Natural killer cell treated with Interleukin-12 subunit alpha and Interleukin-12 subunit beta and Interleukin-15 and Interleukin-18, amount 100 ng/mL, for 72 hours (primary cell): ENCODE data around the gene GNRHR. TPM values are rescaled to one million over a fixed set of nuclear protein-coding genes. Genes with fewer than 3 reads are reported as not detected.
"Not testable (repeated sequence)": the region's sequence is repeated elsewhere in the genome, so short reads cannot be mapped to it uniquely, and the experiment has no call there.

Experiments
- ATAC-seq, 2 donors: fragments of 150-1000 bp; cut with Tn5 transposase in 1 of 2; sonication (Bioruptor Pico), chemical (Tn5 transposase) in 1 of 2; 2 replicates each; pipeline ENCODE4 v1.10.0; 2021
- DNase-seq: peaks from one replicate; pipeline ENCODE4 v3.0.0; 2022; ENCODE audit warnings: low spot score
- H3K27ac Mint-ChIP-seq, 2 donors: 1 replicate in 1 of 2; 2 replicates in 1 of 2; pipeline ENCODE4 v1.8.0; 2022; ENCODE audit warnings: mixed read lengths in 2 of 2, mild to moderate bottlenecking in 1 of 2, moderate library complexity in 1 of 2
- H3K27me3 Mint-ChIP-seq, 2 donors: 1 replicate in 1 of 2; 2 replicates in 1 of 2; pipeline ENCODE4 v1.8.0; 2022; ENCODE audit warnings: mixed read lengths in 2 of 2
- H3K36me3 Mint-ChIP-seq: one replicate; pipeline ENCODE4 v1.8.0; 2022; ENCODE audit warnings: mixed read lengths
- H3K4me1 Mint-ChIP-seq, 2 donors: 1 replicate in 1 of 2; 2 replicates in 1 of 2; pipeline ENCODE4 v1.8.0; 2022; ENCODE audit warnings: low read depth in 2 of 2, mixed read lengths in 2 of 2, mild to moderate bottlenecking in 1 of 2
- H3K4me3 Mint-ChIP-seq: one replicate; pipeline ENCODE4 v1.8.0; 2022; ENCODE audit warnings: mixed read lengths
- H3K9me3 Mint-ChIP-seq: 2 replicates; pipeline ENCODE4 v1.8.0; 2022; ENCODE audit warnings: mixed read lengths
- total RNA-seq, 2 donors: library from RNA; stranded (reverse); gene quantifications; one replicate each; pipeline ENCODE4 v1.2.3, GENCODE V29; 2022

The GNRHR gene
- total RNA-seq, 2 donors from 2014 or later = not detected

DNA sequence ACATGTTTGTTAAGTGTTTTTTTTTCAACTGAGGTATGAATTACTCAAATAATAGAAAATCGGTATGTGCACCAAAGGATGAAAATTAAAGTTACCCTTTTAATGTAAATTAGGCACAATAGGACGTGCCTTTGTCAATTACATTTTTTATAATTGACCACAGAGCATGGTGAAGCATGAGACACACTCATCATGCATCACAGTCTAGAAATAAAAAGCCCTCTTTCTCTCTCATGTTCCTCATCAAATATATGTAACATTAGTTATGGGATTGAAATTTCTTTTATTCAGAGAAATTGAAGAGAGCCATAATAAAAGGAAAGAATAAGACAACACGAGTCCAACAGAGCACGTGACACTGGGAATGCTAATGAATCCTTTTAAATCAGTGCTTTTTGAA is 3.5 kb downstream of the GNRHR start:
- Mint-ChIP-seq H3K9me3 (no peaks in the 10 kb centered on the region), H3K4me1 (peaks cover 0 to 3% of the 10 kb centered on the region in 2 donors), H3K36me3 (no peaks in the 10 kb centered on the region), H3K4me3 (no peak overlapping the region), H3K27me3 (no peaks in the 10 kb centered on the region), H3K27ac (no peak overlapping the region)
- no peak for DNase-seq
- ATAC-seq = no peak

DNA sequence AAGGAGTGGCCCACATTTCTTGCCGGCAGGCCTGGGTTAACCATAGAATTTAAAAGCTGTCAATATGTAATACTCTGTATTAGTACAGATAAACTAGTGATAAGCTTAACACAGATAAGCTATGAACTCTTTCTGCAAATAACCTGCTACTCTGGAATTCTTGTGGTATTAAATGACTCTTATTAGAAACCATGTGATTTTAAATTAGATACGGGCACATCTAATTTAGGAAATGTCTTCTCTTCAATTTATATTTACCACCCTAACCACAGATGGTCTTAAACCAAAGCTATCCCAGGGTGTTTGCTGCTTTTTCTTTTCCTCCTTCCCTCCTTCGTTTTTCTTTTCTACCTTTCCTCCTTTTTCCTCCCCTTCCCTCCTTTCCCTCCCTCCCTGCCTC is 4.9 kb downstream of the GNRHR start:
- Mint-ChIP-seq H3K4me3 (no peak overlapping the region), H3K9me3 (no peaks in the 10 kb centered on the region), H3K27ac (no peak overlapping the region), H3K36me3 (no peaks in the 10 kb centered on the region), H3K27me3 (no peaks in the 10 kb centered on the region), H3K4me1 (peaks cover 0 to 3% of the 10 kb centered on the region in 2 donors)
- DNase-seq = no peak
- ATAC-seq = no peak

DNA sequence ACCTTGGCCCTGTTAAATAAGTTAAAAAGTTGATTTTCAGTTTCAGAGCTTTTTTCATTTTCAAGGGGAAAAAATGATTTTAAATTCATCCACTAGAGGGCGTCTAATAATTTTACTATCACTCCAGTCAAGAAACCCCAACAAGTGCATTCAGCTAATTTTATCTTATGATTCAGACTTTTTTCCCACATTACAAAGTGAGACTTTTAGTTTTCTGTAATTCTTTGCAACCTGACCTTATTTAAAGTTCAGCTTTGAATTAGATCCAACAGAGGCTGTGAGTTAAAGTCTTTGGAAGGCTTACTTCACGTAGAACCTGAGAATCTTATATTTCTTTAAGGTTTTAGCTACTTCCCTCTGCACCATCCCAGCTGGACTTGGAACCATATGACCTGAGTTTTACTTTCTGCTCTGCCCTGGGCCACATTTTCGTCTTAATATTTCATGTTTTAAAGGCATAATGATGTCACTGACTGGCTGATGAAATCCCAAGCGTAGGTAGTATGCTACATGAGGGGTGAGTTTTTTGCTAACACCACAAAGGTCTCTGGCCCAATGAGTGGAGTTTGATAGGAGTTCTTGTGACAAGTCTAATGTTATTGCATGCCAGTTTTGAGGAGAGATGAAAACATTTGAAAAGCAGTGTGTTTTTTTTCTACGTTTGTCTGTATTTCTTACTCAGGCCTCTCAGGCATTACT is 7.2 kb downstream of the GNRHR start:
- no peak overlapping the region for H3K27ac Mint-ChIP-seq
- no peaks in the 10 kb centered on the region for H3K27me3 Mint-ChIP-seq
- H3K9me3 Mint-ChIP-seq = no peaks in the 10 kb centered on the region
- H3K36me3 Mint-ChIP-seq = no peaks in the 10 kb centered on the region
- ATAC-seq (no peak), DNase-seq (no peak)
- peaks cover 0 to 3% of the 10 kb centered on the region in 2 donors for H3K4me1 Mint-ChIP-seq
- no peak overlapping the region for H3K4me3 Mint-ChIP-seq

DNA sequence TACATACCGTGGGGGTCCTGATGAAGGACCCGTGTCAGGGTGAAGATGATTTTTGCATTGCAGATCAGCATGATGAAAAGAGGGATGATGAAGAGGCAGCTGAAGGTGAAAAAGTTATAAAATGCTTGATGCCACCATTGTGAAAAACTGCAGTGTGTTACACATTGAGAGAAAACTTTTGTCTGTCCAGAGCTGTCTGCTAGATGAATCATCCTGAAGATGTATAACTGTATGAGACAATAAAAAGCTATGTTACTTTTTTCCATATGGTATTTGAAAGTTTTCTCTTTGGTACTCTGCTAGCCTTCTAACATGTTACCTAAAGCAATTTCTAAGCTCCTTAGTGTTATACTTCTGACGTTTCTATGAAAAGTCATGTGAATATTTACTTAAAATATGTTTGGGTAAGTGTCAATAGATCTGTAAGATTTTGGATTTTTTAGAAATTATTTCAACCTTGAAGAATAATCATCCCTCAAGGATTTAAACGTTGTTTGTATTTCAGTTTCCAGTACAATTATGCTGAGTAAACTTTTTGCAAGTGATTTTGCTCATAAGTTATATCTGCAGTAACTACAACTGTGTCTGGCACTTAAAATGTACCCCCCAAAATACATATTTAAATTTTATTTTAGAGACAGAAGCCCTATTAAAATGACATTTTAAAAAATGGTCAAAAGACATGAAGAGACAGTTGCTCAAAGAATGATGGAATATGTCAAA is 9.5 kb downstream of the GNRHR start:
- Mint-ChIP-seq H3K9me3 (no peaks in the 10 kb centered on the region), H3K27ac (no peak overlapping the region), H3K36me3 (no peaks in the 10 kb centered on the region), H3K4me1 (peaks cover 0 to 3% of the 10 kb centered on the region in 2 donors), H3K4me3 (no peak overlapping the region), H3K27me3 (no peaks in the 10 kb centered on the region)
- DNase-seq = no peak
- no peak for ATAC-seq

DNA sequence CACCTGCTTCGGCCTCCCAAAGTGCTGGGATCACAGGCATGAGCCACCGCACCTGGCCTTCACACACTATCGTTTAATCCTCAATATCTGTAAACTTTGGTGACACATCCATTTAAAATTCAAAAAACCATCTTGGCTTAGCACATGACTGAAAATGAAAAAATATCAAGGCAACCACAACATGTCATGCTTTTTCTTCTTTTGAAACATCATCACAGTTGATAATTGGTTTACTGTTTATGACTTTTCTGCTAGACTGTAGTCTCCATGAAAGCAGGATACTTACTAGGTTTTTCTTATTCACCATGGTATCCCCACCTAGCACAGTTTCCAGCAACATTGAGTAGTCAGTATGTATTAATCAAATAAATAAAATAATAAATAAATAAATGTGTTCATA is 11.0 kb downstream of the GNRHR start:
- no peak for ATAC-seq
- no peak overlapping the region for H3K4me3 Mint-ChIP-seq
- H3K36me3 Mint-ChIP-seq = no peaks in the 10 kb centered on the region
- no peak for DNase-seq
- no peaks in the 10 kb centered on the region for H3K27me3 Mint-ChIP-seq
- H3K9me3 Mint-ChIP-seq = no peaks in the 10 kb centered on the region
- H3K27ac Mint-ChIP-seq = no peak overlapping the region
- H3K4me1 Mint-ChIP-seq = peaks cover 0 to 3% of the 10 kb centered on the region in 2 donors

DNA sequence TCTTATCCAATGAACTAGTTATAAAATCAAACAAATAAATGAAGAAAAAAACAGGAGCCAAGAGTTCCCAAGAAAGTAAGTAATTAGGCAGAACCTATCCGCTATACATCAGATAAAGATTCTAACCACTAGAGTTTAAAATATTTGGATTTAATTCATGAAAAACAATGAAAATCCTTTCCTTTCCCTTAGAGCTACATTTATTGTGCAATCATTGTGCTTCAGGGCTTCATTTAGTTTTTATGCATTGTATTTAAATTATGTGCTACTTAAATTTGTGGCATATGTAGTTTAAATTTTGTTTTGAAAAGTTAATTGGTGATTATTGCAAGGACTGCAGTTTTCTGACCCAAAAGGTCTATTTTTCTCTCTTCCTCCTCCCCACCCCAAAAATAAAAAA is 17.9 kb downstream of the GNRHR start:
- no peaks in the 10 kb centered on the region for H3K4me1 Mint-ChIP-seq
- no peaks in the 10 kb centered on the region for H3K27me3 Mint-ChIP-seq
- DNase-seq (no peak), ATAC-seq (no peak)
- H3K9me3 Mint-ChIP-seq = no peaks in the 10 kb centered on the region
- no peaks in the 10 kb centered on the region for H3K36me3 Mint-ChIP-seq
- H3K4me3 Mint-ChIP-seq = no peak overlapping the region
- H3K27ac Mint-ChIP-seq = no peak overlapping the region

DNA sequence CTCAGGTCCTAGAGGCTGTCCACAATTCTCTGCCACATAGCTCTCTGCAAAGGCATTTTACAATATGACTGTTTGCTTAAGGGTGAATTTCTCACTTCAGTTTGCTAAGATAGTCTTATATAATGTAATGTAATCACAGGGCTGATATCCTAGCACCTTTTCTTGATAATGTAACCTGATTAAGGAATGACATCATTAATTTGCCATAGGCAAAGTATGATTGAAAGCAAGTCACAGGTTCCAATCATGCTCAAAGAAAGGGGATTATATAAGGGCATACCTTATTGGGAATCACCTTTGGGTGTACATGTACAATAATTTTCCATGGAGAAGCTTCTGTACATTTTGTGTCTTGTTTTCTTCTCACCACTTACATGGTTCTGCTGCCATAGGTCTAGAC is 18.9 kb downstream of the GNRHR start:
- Mint-ChIP-seq H3K4me1 (no peaks in the 10 kb centered on the region), H3K4me3 (no peak overlapping the region), H3K9me3 (no peaks in the 10 kb centered on the region), H3K27me3 (no peaks in the 10 kb centered on the region), H3K36me3 (no peaks in the 10 kb centered on the region), H3K27ac (no peak overlapping the region)
- ATAC-seq = no peak
- DNase-seq = no peak

DNA sequence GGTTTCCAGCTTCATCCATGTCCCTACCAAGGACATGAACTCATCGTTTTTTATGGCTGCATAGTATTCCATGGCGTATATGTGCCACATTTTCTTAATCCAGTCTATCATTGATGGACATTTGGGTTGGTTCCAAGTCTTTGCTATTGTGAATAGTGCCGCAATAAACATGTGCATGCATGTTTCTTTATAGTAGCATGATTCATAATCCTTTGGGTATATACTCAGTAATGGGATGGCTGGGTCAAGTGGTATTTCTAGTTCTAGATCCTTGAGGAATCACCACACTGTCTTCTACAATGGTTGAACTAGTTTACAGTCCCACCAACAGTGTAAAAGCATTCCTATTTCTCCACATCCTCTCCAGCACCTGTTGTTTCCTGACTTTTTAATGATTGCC is 23.7 kb downstream of the GNRHR start:
- not testable (repeated sequence) for H3K36me3 Mint-ChIP-seq, H3K27ac Mint-ChIP-seq, H3K9me3 Mint-ChIP-seq, DNase-seq, H3K4me3 Mint-ChIP-seq, H3K27me3 Mint-ChIP-seq, ATAC-seq
- peaks cover 7 to 10% of the 10 kb centered on the region in 2 donors for H3K4me1 Mint-ChIP-seq

DNA sequence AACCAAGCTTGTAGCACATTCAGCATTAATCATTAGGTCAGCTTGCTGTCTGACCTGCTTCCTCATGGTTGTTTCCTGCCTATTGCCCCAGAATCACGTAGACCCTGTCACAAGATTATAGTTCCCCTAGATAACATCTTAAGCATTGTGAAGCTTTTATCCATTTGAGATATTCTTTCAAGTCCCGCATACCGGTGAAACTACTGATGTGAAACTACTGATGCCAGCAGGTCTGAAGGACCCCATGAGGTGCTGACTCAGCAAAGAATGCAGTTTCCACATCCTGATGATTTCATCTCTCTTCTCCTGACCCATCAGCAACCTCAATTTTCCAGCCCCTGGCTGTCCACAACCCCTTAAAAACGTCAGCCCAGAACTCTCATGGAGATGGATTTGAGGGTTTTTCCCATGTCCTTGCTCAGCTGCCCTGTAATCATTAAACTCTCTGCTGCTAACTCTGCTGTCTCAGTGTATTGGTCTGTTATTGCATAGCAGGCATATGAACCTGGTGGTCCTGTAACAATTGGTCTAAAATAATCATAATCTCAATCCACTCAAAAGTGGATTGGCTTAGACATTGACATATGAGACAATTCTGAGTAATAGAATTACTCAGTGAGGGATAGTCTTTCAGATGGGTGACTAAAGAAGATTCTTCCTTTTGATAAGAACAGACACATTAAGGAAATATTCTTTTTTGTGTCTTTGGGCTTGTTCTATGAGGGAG is 26.9 kb downstream of the GNRHR start:
- peaks cover 7 to 10% of the 10 kb centered on the region in 2 donors for H3K4me1 Mint-ChIP-seq
- no peak for DNase-seq
- peaks cover 5% of the 10 kb centered on the region for H3K36me3 Mint-ChIP-seq
- no peak for ATAC-seq
- H3K27me3 Mint-ChIP-seq = no peaks in the 10 kb centered on the region
- no peak overlapping the region for H3K4me3 Mint-ChIP-seq
- H3K9me3 Mint-ChIP-seq = no peaks in the 10 kb centered on the region
- H3K27ac Mint-ChIP-seq = no peak overlapping the region

DNA sequence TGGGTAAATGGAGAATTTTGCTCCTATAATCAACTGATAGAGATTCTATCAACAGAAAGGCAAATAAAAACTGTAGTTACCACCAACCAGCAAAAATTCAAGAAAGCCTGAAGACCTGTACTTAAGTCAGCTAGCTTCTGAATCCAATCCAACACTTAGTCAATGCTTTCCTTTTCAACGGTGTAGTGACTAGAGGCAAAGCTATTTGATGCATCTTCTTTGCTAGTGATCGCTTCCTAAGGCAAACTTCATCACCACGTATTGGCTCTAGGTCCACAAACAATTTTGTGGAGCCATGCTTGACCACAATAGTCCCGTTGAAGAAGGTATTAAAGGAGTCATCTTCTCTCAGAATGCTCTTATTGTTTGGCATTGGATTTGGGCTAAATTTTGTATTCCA is 28.2 kb downstream of the GNRHR start:
- Mint-ChIP-seq H3K4me3 (no peak overlapping the region), H3K9me3 (no peaks in the 10 kb centered on the region), H3K27ac (no peak overlapping the region), H3K27me3 (no peaks in the 10 kb centered on the region), H3K36me3 (peaks cover 5% of the 10 kb centered on the region), H3K4me1 (peaks cover 10% of the 10 kb centered on the region in 2 donors)
- DNase-seq (no peak), ATAC-seq (no peak)

DNA sequence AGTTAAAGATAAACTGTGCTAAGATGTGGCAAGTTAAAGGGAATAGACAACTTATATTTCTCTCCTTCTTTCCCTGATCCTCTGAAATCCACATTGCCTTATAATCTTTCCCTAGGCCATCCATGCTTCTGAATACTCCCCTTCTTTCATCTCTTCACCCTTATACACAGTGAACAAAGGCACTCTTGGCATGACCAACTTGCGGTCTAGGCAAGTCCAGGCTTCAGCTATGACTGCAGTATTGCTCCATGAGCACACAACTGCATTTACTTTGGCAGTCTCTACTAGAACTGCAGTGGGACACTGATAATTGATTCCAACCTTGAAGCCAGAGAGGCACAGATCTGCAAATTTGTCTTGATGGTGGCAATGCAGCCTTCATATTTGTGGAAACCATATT is 29.1 kb downstream of the GNRHR start:
- H3K27ac Mint-ChIP-seq = no peak overlapping the region
- H3K4me1 Mint-ChIP-seq = peaks cover 10% of the 10 kb centered on the region in 2 donors
- H3K36me3 Mint-ChIP-seq = peaks cover 5% of the 10 kb centered on the region
- no peak overlapping the region for H3K4me3 Mint-ChIP-seq
- no peaks in the 10 kb centered on the region for H3K9me3 Mint-ChIP-seq
- no peaks in the 10 kb centered on the region for H3K27me3 Mint-ChIP-seq
- DNase-seq (no peak), ATAC-seq (no peak)

DNA sequence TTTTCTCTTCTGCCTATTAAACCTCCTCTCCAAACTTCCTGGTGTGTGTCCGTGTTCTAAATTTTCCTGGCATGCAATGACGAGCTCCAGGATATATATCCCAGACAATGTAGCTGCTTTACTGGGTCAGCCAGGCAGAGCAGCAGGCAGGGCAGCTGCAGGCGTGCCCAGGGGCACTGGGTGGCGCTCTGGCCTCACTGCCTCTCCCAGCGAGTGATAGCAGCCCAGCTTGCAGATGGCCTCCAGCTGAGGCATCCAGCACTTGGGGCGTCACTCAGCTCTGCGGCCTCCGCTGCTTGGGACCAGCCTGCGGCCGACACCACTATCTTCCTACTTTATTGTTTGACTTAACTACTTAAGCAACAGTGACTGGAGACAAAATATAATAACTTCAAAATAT is 30.2 kb downstream of the GNRHR start:
- Mint-ChIP-seq H3K9me3 (no peaks in the 10 kb centered on the region), H3K27ac (no peak overlapping the region), H3K4me1 (peaks cover 10% of the 10 kb centered on the region in 2 donors), H3K36me3 (peaks cover 5% of the 10 kb centered on the region), H3K4me3 (no peak overlapping the region), H3K27me3 (no peaks in the 10 kb centered on the region)
- ATAC-seq (no peak), DNase-seq (no peak)

DNA sequence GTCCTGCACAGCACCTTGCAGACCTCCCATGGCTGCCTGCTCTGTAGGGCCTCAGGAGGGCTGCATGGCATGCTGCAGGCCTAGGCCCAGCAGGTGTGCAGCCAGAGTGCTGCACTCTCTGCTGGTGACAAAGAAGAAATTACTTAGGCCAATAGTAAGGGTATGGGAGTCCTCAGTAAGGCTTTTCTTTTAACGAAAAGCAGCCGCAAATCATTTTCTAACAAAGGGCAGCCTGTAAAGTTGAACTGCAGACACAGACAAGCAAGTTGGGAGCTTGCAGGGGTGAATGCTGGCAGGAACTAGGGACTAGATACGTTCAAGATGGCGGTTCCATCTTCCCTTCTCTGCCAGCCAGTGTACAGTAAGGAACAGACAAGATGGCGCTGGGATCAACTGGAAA is 30.8 kb downstream of the GNRHR start:
- Mint-ChIP-seq H3K4me1 (peaks cover 10% of the 10 kb centered on the region in 2 donors), H3K27me3 (no peaks in the 10 kb centered on the region), H3K9me3 (no peaks in the 10 kb centered on the region), H3K36me3 (no peaks in the 10 kb centered on the region), H3K4me3 (no peak overlapping the region), H3K27ac (no peak overlapping the region)
- no peak for DNase-seq
- no peak for ATAC-seq
